ENCODE measurements around the gene PLTP.
"Not testable (repeated sequence)": the region's sequence is repeated elsewhere in the genome, so short reads cannot be mapped to it uniquely, and the experiment has no call there.

The PLTP gene

GRCh38 chr20:45919542-45920399 lies 7.8 kb upstream of the PLTP start:
- DNase-seq: no peak

GRCh38 chr20:45918779-45919537 lies 7.0 kb upstream of the PLTP start:
- no peak for DNase-seq

- no peak for DNase-seq
These were observed 6.3 kb upstream of the PLTP start for GRCh38 chr20:45918182-45918737.

GRCh38 chr20:45917790-45918141 lies 5.8 kb upstream of the PLTP start:
- no peak for DNase-seq

- no peak for DNase-seq
These were observed 1.2 kb upstream of the PLTP start for GRCh38 chr20:45913116-45913515.

GRCh38 chr20:45912344-45912682 lies 358 bp upstream of the PLTP start:
- DNase-seq: no peak

- DNase-seq: peak; percentile 22
These were observed 1.1 kb downstream of the PLTP start for GRCh38 chr20:45910670-45911485.

GRCh38 chr20:45909817-45910669 lies 1.9 kb downstream of the PLTP start:
- no peak for DNase-seq

- DNase-seq: no peak
These were observed 2.6 kb downstream of the PLTP start for GRCh38 chr20:45909336-45909808.

GRCh38 chr20:45908084-45908483 lies 3.9 kb downstream of the PLTP start:
- no peak for DNase-seq

GRCh38 chr20:45907219-45907948 lies 4.6 kb downstream of the PLTP start:
- no peak for DNase-seq

GRCh38 chr20:45905505-45906079 lies 6.4 kb downstream of the PLTP start:
- no peak for DNase-seq

- DNase-seq: no peak
These were observed 7.1 kb downstream of the PLTP start for GRCh38 chr20:45904583-45905504.

GRCh38 chr20:45902199-45902701 lies 9.7 kb downstream of the PLTP start:
- DNase-seq: peak; percentile 7

GRCh38 chr20:45901332-45901731 lies 10.6 kb downstream of the PLTP start:
- not testable (repeated sequence) for DNase-seq

GRCh38 chr20:45899046-45899835 lies 12.7 kb downstream of the PLTP start:
- DNase-seq: no peak

- no peak for DNase-seq
These were observed 13.7 kb downstream of the PLTP start for GRCh38 chr20:45898285-45898684.

GRCh38 chr20:45897692-45898091 lies 14.3 kb downstream of the PLTP start:
- no peak for DNase-seq

- no peak for DNase-seq
These were observed 14.7 kb downstream of the PLTP start for GRCh38 chr20:45897289-45897688.
